ENCODE measurements around the gene ZCCHC24. TPM values are rescaled to one million over a fixed set of nuclear protein-coding genes. Genes with fewer than 3 reads are reported as not detected.

Gene ZCCHC24
- total and polyA plus RNA-seq, 2 donors (not counting 3 experiments of a cell fraction or from before 2014, with no cell fraction given) = 5.2 to 8.4 TPM

DNA sequence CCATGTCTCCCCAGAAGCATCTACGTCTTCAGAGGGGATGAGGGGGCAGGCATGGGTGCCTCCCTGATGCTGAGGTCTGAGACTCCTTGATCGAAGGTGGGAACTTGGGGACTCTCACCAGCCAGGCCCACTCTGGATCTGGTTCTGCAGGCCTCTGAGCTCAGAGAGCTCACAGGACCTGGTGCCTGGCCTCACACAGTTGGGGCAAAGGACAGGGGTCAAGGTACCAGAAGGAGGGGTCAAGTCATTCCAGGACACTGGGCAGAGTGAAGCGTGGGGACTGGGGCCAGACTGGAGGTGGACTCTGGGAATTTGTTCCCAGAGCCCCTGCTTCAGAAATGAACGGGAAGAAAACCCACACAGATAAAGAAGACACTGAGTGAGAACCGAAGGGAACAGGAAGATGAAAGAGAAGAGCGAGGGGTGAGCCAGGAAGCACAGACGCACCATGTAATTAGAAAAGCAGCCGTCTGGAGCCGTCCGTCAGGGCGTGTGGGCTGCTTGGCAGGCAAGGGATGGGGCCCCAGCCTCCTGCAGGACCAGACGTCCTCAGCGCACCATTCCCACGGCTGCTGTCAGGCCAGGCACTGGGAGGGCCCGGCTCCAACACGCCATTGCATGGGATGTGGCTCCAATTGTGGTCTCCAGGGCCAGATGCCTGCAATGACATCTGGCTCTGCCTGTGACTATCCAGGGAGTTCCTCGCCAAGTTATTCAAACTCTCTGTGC, 47.7 kb downstream of the ZCCHC24 start:
- FAIRE-seq = no peak
- BruUV-seq (replicated peaks) = no TSS peak
- POLR2A ChIA-PET = no interaction called here
- dilution Hi-C loops (cut with MboI; ENCODE audit: extremely low pct_ligation_motif_present, low sequenced_read_pairs) = no loop called here
- Histone ChIP-seq H2AFZ (ENCODE audit: low read depth, low read length) (no peak overlapping the region), H3K4me3 (replicated peaks in 1 of 3; ENCODE audit: insufficient read depth in 1 of 3, low read depth in 1 of 3, low read length in 3 of 3) (no peak overlapping the region), H3K27me3 (ENCODE audit: control insufficient read depth in 2 of 2, insufficient read depth in 2 of 2, low read length in 2 of 2) (no peaks in the 10 kb centered on the region), H3K79me2 (ENCODE audit: control insufficient read depth, insufficient read depth, low read length) (no peaks in the 10 kb centered on the region), H3K27ac (ENCODE audit: insufficient read depth, low read depth, low read length) (no peak overlapping the region), H3K36me3 (ENCODE audit: control insufficient read depth in 2 of 2, extremely low read depth in 1 of 2, insufficient read depth in 2 of 2, low read length in 2 of 2) (no peaks in the 10 kb centered on the region), H3K4me1 (ENCODE audit: control insufficient read depth, extremely low read depth, insufficient read depth, low read length) (peaks cover 12% of the 10 kb centered on the region), H3K9me3 (replicated peaks; ENCODE audit: control insufficient read depth, insufficient read depth, low read length) (no peaks in the 10 kb centered on the region), H3K9me1 (replicated peaks; ENCODE audit: control insufficient read depth, extremely low read depth, insufficient read depth, low read length) (no peaks in the 10 kb centered on the region), H3K4me2 (ENCODE audit: insufficient read depth, low read length) (no peak overlapping the region), H4K20me1 (replicated peaks; ENCODE audit: control insufficient read depth, extremely low read depth, insufficient read depth, low read length) (no peaks in the 10 kb centered on the region), H3K9ac (replicated peaks; ENCODE audit: extremely low read depth, insufficient read depth, low read length) (no peak overlapping the region)
- intact Hi-C loops (cut with micrococcal nuclease) = no loop called here
- CTCF ChIA-PET = interaction anchor here (2.5 kb wide), 1 partner anchor 70 kb away, joined by 14 read pairs; no protein-coding TSS in a partner anchor
- no peak for TF ChIP-seq FOS (IDR thresholded peaks at IDR 0.05; ENCODE audit: borderline replicate concordance, insufficient read depth, low read length)
- TF ChIP-seq, protein P1, sequence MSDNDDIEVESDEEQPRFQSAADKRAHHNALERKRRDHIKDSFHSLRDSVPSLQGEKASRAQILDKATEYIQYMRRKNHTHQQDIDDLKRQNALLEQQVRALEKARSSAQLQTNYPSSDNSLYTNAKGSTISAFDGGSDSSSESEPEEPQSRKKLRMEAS (IDR thresholded peaks at IDR 0.05; ENCODE audit: insufficient read depth, insufficient read length) = no peak
- no peak for TF ChIP-seq EZH2 (IDR thresholded peaks at IDR 0.05; ENCODE audit: borderline replicate concordance, low read depth, low read length, severe bottlenecking)
- no peak for TF ChIP-seq POLR2A (IDR thresholded peaks at IDR 0.05; ENCODE audit: low read depth, low read length)
- TF ChIP-seq POLR2AphosphoS5 (IDR thresholded peaks at IDR 0.05; ENCODE audit: insufficient read depth, low read depth, low read length) = no peak
- no peak for TF ChIP-seq GATA2 (IDR thresholded peaks at IDR 0.05; ENCODE audit: insufficient read depth, insufficient read length, low read depth, low read length)
- TF ChIP-seq, protein P2, sequence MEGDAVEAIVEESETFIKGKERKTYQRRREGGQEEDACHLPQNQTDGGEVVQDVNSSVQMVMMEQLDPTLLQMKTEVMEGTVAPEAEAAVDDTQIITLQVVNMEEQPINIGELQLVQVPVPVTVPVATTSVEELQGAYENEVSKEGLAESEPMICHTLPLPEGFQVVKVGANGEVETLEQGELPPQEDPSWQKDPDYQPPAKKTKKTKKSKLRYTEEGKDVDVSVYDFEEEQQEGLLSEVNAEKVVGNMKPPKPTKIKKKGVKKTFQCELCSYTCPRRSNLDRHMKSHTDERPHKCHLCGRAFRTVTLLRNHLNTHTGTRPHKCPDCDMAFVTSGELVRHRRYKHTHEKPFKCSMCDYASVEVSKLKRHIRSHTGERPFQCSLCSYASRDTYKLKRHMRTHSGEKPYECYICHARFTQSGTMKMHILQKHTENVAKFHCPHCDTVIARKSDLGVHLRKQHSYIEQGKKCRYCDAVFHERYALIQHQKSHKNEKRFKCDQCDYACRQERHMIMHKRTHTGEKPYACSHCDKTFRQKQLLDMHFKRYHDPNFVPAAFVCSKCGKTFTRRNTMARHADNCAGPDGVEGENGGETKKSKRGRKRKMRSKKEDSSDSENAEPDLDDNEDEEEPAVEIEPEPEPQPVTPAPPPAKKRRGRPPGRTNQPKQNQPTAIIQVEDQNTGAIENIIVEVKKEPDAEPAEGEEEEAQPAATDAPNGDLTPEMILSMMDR (IDR thresholded peaks at IDR 0.05; ENCODE audit: extremely low read depth in 1 of 2, insufficient read depth in 1 of 2, low read depth in 1 of 2, low read length in 2 of 2) = no peak
- TF ChIP-seq MYC (IDR thresholded peaks at IDR 0.05; ENCODE audit: low read depth, low read length) = no peak
- TF ChIP-seq JUN (IDR thresholded peaks at IDR 0.05; ENCODE audit: borderline replicate concordance, insufficient read depth, insufficient read length, low read depth) = no peak
- no peak for DNase-seq (ENCODE audit: low read depth, low spot score)

Measured in endothelial cell of umbilical vein (primary cell).